ENCODE data around the gene EPHA4.

The EPHA4 gene

DNA sequence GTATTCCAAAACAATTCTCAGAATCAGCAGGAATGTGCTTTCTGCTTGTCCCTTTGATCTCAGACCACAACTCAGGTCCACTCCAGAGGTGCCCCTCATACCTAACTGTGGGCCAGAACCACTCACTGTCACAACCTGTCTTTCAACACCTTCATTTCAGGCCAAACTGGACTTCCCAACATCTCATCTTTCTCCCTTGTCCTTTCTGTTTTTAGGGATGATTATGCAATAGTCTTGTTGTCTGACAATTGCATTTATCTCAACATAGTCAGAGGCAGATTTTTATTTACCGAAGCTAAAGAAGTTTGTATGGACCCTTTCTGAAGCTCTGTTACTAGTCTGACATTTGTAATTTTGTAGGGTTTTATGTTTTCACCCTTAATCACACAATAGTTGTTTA is 95.9 kb downstream of the EPHA4 start:
- no peak for DNase-seq (ENCODE audit: low read depth)

DNA sequence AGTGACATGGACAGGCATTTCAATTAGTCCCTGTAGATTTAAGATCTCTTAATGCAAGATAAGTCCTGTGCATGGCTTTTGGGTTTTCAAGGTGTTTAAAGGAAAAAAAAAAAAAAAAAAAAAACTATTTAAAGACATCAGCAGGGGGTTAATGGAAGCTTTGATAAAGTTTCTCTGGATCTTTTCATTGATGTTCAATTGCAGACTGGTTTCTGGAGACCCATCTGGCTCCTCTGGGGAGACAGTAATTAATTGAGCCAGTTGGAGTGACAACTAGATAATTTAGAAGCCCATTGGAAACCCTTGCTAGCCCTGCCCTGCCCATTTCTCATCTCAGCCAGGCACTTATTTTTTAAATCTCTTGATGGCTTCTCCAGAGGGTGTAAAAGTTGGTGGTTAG is 98.7 kb downstream of the EPHA4 start:
- DNase-seq (ENCODE audit: low read depth) = no peak

- DNase-seq (ENCODE audit: low read depth) = no peak
These were observed 103.8 kb downstream of the EPHA4 start for GRCh38 chr2:221468317-221468716.

DNA sequence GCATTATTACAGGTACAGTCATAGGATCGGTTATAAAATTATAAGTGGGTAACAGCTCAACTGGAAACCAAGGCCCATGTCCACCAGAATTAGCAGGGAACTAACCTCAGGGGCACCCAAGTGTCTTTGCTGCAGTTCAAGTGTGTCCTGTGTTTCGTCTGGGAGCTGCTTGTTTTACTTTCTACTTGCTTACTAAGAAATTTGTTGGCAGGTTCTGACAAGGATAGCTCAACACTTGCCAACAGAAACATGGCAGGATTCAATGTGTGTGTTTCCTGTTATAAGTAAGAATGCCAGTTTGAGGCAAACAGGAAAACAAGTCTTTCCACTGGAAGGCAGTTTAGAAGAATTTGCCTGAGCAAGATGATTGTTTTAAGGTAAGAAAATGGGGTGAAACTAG is 104.5 kb downstream of the EPHA4 start:
- no peak for DNase-seq (ENCODE audit: low read depth)

DNA sequence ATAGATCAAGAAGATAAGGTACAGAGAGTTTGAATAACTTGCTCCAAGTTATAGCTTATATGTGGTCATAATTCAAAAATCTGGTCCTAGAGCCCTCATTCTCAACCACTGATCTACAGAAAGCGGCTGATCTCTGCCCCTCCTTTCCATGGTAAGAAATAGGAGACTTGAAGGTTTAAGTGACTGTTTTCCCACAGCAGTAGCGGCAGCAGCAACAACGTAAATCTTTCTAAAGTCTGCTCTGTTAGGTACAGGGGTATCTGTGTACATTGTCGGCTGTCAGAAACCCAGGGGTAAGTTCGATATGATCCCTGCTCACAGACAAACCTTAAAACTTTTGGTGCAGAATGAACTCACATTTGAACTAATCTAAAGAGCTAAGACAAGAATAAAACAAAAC is 105.4 kb downstream of the EPHA4 start:
- DNase-seq (ENCODE audit: low read depth) = no peak

- no peak for DNase-seq (ENCODE audit: low read depth)
These were observed 106.3 kb downstream of the EPHA4 start for GRCh38 chr2:221465776-221466175.

- no peak for DNase-seq (ENCODE audit: low read depth)
These were observed 107.1 kb downstream of the EPHA4 start for GRCh38 chr2:221464971-221465370.

DNA sequence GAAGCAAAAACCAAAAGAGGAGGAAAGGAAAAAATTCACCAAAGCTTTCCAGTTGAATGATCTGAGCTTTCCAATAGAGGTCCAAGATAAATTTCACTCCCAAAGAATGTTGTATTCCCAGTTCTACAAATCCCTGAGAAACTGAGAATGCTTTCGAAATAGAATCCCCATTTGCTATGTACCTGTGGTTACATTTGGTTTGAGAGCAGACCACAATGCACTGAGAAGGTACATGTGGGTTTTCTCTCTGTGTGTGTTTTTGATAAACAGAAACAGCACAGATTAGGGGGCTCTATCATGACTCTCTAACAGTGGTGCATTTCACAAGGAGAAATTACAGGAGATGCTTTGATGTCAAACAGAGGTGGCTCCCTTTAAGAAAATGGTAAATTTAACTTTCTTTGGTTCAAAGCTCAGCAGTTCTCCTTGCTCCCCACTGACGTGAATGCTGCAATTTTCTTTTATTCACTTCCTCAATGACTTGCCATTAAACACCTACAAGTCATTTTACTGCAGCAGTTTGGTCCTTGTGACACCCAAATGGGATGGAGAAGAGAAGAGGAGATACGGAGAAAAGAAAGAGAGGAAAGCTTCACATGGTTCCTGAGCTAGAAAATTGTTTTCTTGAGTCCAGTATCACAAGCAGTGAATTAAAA is 108.7 kb downstream of the EPHA4 start:
- DNase-seq (ENCODE audit: low read depth) = no peak

DNA sequence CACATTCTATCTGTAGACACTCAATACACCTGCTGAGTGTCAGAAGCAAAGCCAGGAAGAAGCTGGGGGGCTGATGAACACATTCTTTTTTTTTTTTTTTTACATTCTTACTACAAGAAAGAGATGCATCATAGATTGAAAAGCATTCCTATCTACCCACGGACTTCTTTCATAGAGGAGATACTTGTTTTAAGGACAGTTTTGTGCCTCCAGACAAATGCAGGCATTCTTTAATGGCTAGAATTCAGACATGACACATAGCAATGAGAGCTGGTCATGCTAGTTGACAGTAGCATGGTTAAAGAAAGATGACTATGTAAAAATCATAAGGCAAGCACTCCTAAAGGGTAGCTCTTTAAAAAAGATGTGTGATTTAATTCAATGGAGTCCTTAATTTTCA is 110.2 kb downstream of the EPHA4 start:
- DNase-seq (ENCODE audit: low read depth) = no peak

- no peak for DNase-seq (ENCODE audit: low read depth)
These were observed 112.0 kb downstream of the EPHA4 start for GRCh38 chr2:221460136-221460535.

DNA sequence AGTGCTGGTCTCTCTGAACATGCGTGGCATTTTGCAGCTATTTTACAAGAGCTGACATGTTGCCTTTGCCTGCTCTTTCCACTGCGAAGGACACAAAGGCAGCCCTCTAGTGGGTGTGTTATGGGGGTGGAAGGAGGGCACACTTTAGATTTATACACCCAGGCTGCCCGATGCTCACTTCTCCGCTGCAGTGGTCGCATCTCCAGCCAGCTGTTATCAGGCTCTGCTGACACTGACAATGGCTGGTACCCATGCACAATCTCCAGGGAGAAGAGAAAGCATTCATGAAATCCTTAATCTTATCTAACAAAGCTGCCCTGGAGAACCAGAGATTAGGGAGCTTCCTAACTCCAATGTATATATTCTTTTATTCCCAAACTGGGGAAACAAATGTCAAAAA is 113.5 kb downstream of the EPHA4 start:
- DNase-seq (ENCODE audit: low read depth) = no peak

- no peak for DNase-seq (ENCODE audit: low read depth)
These were observed 116.9 kb downstream of the EPHA4 start for GRCh38 chr2:221455214-221455613.

GRCh38 chr2:221454459-221455105 is 117.5 kb downstream of the EPHA4 start:
- no peak for DNase-seq (ENCODE audit: low read depth)

DNA sequence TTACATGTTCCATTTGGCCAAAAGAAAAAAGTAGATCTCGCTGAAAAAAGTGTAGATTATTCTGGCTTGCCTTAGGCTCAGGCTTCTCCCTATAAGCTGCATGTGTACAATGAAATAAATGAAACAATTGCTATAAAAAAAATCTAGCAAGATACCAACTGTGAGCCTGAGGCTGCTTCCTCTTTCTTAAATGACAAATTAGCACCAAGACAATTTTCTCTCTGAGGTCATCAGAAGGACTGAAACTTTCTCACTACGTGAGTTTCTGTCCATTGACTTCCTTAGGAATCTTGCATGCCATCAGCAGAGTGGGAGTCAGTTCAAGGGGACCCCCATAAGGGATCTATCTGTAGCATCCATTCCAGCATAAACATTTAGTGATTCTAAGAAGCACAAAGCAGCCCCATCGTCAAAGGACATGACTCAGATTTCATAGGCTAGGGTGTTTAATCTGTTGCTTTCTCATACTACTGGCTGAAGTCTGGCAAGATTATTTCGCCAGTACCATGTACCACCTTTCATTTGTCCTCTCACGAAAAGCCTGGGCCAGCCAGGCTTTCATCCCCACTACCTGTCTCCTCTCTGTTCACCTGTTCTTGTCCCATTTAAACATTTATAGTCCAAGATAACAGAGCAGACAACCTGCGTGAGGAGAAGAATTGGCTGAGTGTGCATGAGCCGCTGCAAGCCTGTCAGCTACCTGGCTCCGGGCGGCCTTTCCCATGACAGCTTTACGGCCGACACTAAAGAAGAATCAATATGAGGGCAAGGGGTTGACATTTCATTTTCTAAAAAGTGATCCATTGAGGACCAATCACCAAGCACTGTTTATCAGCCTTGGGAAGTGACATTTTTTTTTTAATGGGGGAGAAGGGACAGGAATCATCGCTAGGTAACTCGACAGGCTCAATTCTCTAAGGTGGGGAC is 120.0 kb downstream of the EPHA4 start:
- DNase-seq (ENCODE audit: low read depth) = no peak

- no peak for DNase-seq (ENCODE audit: low read depth)
These were observed 121.8 kb downstream of the EPHA4 start for GRCh38 chr2:221450280-221450679.

- DNase-seq (ENCODE audit: low read depth) = no peak
These were observed 122.7 kb downstream of the EPHA4 start for GRCh38 chr2:221449406-221449805.

- no peak for DNase-seq (ENCODE audit: low read depth)
These were observed 123.2 kb downstream of the EPHA4 start for GRCh38 chr2:221448844-221449390.

GRCh38 chr2:221448057-221448843 is 123.9 kb downstream of the EPHA4 start:
- DNase-seq (ENCODE audit: low read depth) = no peak

DNA sequence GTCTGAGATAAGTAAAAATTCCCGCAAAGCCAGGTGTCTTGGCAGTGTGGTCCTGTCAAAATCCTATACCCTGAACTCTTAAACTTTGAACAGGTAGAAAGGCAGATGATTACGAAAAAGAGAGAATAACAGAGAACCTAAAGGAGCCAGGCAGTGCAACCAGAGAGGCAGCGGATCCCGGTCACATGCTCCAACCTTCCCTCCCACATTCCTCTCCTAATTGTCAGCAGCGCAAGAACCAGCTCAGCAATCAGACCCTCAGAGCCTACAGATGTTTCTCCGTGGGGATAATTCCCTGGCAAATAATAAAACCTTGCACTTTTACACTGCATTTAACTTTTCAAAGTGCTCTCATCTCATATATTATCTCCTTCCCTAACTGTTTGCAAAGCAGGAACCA is 124.8 kb downstream of the EPHA4 start:
- no peak for DNase-seq (ENCODE audit: low read depth)

DNA sequence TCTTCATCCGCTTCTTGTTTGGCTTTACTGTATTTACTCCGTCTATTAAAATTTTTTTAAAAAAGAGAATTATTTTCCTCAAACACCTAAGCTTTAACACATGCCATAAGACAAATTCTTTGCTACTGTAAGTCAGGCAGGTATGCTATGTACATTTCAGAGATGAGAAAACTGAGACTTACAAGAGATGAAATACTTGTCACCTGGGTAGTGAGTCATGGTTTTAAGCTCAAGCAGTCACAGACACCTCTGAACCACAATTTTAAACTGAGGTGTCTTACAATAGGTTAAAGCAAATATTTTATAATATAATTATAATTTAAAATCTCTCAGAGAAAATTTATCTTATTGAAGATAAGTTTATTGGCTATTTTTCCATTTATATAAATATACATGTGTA is 126.0 kb downstream of the EPHA4 start:
- no peak for DNase-seq (ENCODE audit: low read depth)

GRCh38 chr2:221444106-221444505 is 128.0 kb downstream of the EPHA4 start:
- no peak for DNase-seq (ENCODE audit: low read depth)

- no peak for DNase-seq (ENCODE audit: low read depth)
These were observed 128.5 kb downstream of the EPHA4 start for GRCh38 chr2:221443645-221444044.
